GM10266 (cell line): ENCODE data around the gene NUP50.
A peak's percentile ranks its signal among the peaks of the same experiment; 100 is the strongest.

Experiments
- DNase-seq: peaks from one replicate; pipeline ENCODE4 v3.0.0; 2012; ENCODE audit errors: extremely low spot score
- CTCF ChIP-seq: IDR thresholded peaks from 2 replicates; pipeline ENCODE4 v1.5.1; 2012; ENCODE audit warnings: mild to moderate bottlenecking, low read depth; ENCODE audit not compliant: control insufficient read depth, insufficient read depth; ENCODE audit errors: missing control alignments

NUP50 gene

GRCh38 chr22:45163451-45164269 lies at the start of gene NUP50:
Gene NUP50 (plus strand): TSS chr22:45163925. CDS start chr22:45168178, 4,253 bp downstream.
- TF ChIP-seq CTCF, result peak; percentile 21
- DNase-seq, result peak; percentile 100

GRCh38 chr22:45120440-45120839 lies 43.3 kb upstream of the NUP50 start:
- TF ChIP-seq CTCF, result no peak
- DNase-seq, result no peak

GRCh38 chr22:45120931-45121330 lies 42.8 kb upstream of the NUP50 start:
- DNase-seq, result no peak
- TF ChIP-seq CTCF, result no peak

GRCh38 chr22:45124176-45124847 lies 39.4 kb upstream of the NUP50 start:
- DNase-seq, result no peak
- TF ChIP-seq CTCF, result no peak

GRCh38 chr22:45125188-45125587 lies 38.5 kb upstream of the NUP50 start:
- TF ChIP-seq CTCF, result no peak
- no peak for DNase-seq

- DNase-seq, result no peak
- no peak for TF ChIP-seq CTCF
Observed at GRCh38 chr22:45127866-45128265, 35.9 kb upstream of the NUP50 start.
